ENCODE results near the gene PIGR. TPM values are rescaled to one million over a fixed set of nuclear protein-coding genes. Genes with fewer than 3 reads are reported as not detected.
A peak's percentile ranks its signal among the peaks of the same experiment; 100 is the strongest.

The PIGR gene
- 1,000 to 10,000 TPM in 1 of 6 donors, 100 to 1,000 TPM in 5; 396 to 1,034 (median 618) TPM for total RNA-seq

GRCh38 chr1:206946261-206946660, at the start of gene PIGR:
Gene PIGR (minus strand): TSS chr1:206946466. CDS start chr1:206940531, 5,935 bp downstream.
- WGBS, 2 donors: 49 to 62% methylated on average over 7 of the region's 7 CpGs
- DNase-seq: peak in 1 of 2 donors; percentile 75

GRCh38 chr1:206992790-206993189, 46.5 kb upstream of the PIGR start:
- Histone ChIP-seq H3K4me3 (no peak overlapping the region), H3K9me3 (no peaks in the 10 kb centered on the region), H3K36me3 (no peaks in the 10 kb centered on the region), H3K27me3 (no peaks in the 10 kb centered on the region), H3K27ac (no peak overlapping the region), H3K4me1 (no peaks in the 10 kb centered on the region)
- ATAC-seq (ENCODE audit: low FRiP score in 2 of 2) (no peak), DNase-seq (no peak)
- no peak for TF ChIP-seq POLR2AphosphoS5 (IDR thresholded peaks at IDR 0.05)
- no peak for TF ChIP-seq POLR2A (IDR thresholded peaks at IDR 0.05)
- no peak for TF ChIP-seq CTCF (IDR thresholded peaks at IDR 0.05)
- no peak for TF ChIP-seq EP300 (IDR thresholded peaks at IDR 0.05)

More at GRCh38 chr1:206946261-206946660, at the start of gene PIGR:
- Histone ChIP-seq H3K9me3 (no peaks in the 10 kb centered on the region), H3K27me3 (no peaks in the 10 kb centered on the region), H3K4me1 (peaks cover 0 to 15% (median 5%) of the 10 kb centered on the region in 4 donors), H3K4me3 (peak within 1 kb of the TSS in 3 of 4 donors; percentile 39 to 50 (median 49)), H3K27ac (peak within 1 kb of the TSS in 3 of 4 donors; percentile 32 to 84 (median 62)), H3K36me3 (no peaks in the 10 kb centered on the region)
- no peak for TF ChIP-seq EP300 (IDR thresholded peaks at IDR 0.05)
- TF ChIP-seq POLR2AphosphoS5 (IDR thresholded peaks at IDR 0.05): peak in 1 of 2 donors; percentile 50
- TF ChIP-seq POLR2A (IDR thresholded peaks at IDR 0.05): peak in 1 of 4 donors; percentile 79
- no peak for TF ChIP-seq CTCF (IDR thresholded peaks at IDR 0.05)
- peak; percentile 49 to 60 for ATAC-seq (ENCODE audit: low FRiP score in 2 of 2)

GRCh38 chr1:206987873-206988272, 41.6 kb upstream of the PIGR start:
- ATAC-seq (ENCODE audit: low FRiP score in 2 of 2) (no peak), DNase-seq (no peak)
- Histone ChIP-seq H3K27me3 (no peaks in the 10 kb centered on the region), H3K9me3 (no peaks in the 10 kb centered on the region), H3K27ac (no peak overlapping the region), H3K36me3 (no peaks in the 10 kb centered on the region), H3K4me1 (peaks cover 0 to 4% (median 0%) of the 10 kb centered on the region in 4 donors), H3K4me3 (no peak overlapping the region)
- 100% methylated on average over 1 of the region's 1 CpG; no CpG with 5 or more reads in 1 of the 2 donors for WGBS, 2 donors
- TF ChIP-seq POLR2AphosphoS5 (IDR thresholded peaks at IDR 0.05) (no peak), CTCF (IDR thresholded peaks at IDR 0.05) (no peak), POLR2A (IDR thresholded peaks at IDR 0.05) (no peak), EP300 (IDR thresholded peaks at IDR 0.05) (no peak)

- no peaks in the 10 kb centered on the region for H3K36me3 ChIP-seq
- WGBS, 2 donors: 57 to 65% methylated on average over 3 of the region's 3 CpGs
- ATAC-seq (ENCODE audit: low FRiP score in 2 of 2): no peak
Observed at GRCh38 chr1:206986885-206987284, 40.6 kb upstream of the PIGR start.

GRCh38 chr1:206986402-206986801, 40.1 kb upstream of the PIGR start:
- ATAC-seq (ENCODE audit: low FRiP score in 2 of 2): no peak
- no peaks in the 10 kb centered on the region for H3K9me3 ChIP-seq
- no peak for DNase-seq
- peaks cover 0 to 4% (median 0%) of the 10 kb centered on the region in 4 donors for H3K4me1 ChIP-seq
- WGBS, 2 donors: 59 to 67% methylated on average over 3 of the region's 3 CpGs
- no peak overlapping the region for H3K4me3 ChIP-seq
- H3K27ac ChIP-seq: peak overlapping the region in 1 of 4 donors; percentile 45
- TF ChIP-seq EP300 (IDR thresholded peaks at IDR 0.05) (no peak), CTCF (IDR thresholded peaks at IDR 0.05) (no peak), POLR2AphosphoS5 (IDR thresholded peaks at IDR 0.05) (no peak), POLR2A (IDR thresholded peaks at IDR 0.05) (no peak)
- H3K36me3 ChIP-seq: no peaks in the 10 kb centered on the region
- H3K27me3 ChIP-seq: no peaks in the 10 kb centered on the region

More at GRCh38 chr1:206986885-206987284, 40.6 kb upstream of the PIGR start:
- Histone ChIP-seq H3K4me3 (no peak overlapping the region), H3K27me3 (no peaks in the 10 kb centered on the region), H3K9me3 (no peaks in the 10 kb centered on the region), H3K27ac (peak overlapping the region in 1 of 4 donors; percentile 45), H3K4me1 (peaks cover 0 to 4% (median 0%) of the 10 kb centered on the region in 4 donors)
- DNase-seq: no peak
- TF ChIP-seq POLR2AphosphoS5 (IDR thresholded peaks at IDR 0.05): no peak
